ENCODE measurements around the gene C10orf90. TPM values are rescaled to one million over a fixed set of nuclear protein-coding genes. Genes with fewer than 3 reads are reported as not detected.
"Not testable (repeated sequence)": the region's sequence is repeated elsewhere in the genome, so short reads cannot be mapped to it uniquely, and the experiment has no call there.

The C10orf90 gene
- total and polyA plus RNA-seq, 4 donors = not detected

DNA sequence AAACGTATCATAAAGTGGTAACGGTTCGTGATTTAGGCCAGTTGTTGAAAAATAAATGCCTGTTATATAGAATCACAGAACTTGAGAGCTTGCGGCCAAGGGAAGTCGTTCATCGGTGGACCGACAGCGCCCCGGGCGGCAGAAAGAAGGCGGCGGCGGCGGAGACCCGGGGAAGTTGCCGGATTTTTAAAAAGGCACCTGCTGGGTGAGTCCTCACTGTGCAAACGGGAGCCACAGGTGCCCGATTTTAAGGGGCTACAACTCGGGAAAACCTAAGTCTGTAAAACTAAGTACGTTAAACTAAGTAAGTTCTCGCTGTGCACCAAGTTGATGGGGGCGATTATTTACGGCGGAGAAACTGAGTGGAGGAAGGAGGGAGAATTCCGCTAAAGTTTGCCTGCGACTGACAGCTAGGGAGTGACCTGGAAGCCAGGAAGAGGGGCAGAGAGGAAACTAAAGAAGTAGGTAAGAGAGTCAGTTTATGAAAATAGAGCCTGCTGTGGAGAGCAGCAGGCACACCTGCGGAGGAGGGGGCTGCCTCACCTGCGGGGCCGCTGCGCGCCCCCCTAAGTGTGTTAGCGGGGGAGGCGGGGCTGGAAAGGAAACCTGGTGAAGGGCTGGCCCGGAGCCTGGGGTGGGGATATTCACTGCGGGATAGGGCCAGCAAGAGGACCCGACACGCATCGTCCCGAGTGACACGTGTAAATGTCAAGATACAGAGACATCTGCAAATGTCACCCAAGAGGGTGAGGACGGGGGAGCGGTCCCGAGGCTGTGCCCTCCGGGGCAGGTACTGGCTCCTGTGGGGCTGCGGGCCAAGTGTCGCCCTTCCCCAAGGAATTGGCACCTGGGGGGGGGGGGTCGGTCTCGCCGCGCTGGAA lies 283.2 kb downstream of the C10orf90 start:
- peaks cover 0 to 54% (median 5%) of the 10 kb centered on the region in 5 donors for H3K4me1 ChIP-seq (ENCODE audit: control insufficient read depth in 5 of 5, insufficient read depth in 5 of 5, low read length in 5 of 5)
- H3K36me3 ChIP-seq (ENCODE audit: control insufficient read depth in 4 of 4, insufficient read depth in 4 of 4, low read length in 4 of 4) = no peaks in the 10 kb centered on the region
- peaks cover 0 to 8% (median 0%) of the 10 kb centered on the region in 3 donors for H3K27me3 ChIP-seq (ENCODE audit: control insufficient read depth in 3 of 3, insufficient read depth in 3 of 3, low read length in 2 of 3)
- ATAC-seq (ENCODE audit: insufficient read depth, low FRiP score) (no peak), DNase-seq (peak; percentile 80 to 83 (median 83))
- TF ChIP-seq, protein P1, sequence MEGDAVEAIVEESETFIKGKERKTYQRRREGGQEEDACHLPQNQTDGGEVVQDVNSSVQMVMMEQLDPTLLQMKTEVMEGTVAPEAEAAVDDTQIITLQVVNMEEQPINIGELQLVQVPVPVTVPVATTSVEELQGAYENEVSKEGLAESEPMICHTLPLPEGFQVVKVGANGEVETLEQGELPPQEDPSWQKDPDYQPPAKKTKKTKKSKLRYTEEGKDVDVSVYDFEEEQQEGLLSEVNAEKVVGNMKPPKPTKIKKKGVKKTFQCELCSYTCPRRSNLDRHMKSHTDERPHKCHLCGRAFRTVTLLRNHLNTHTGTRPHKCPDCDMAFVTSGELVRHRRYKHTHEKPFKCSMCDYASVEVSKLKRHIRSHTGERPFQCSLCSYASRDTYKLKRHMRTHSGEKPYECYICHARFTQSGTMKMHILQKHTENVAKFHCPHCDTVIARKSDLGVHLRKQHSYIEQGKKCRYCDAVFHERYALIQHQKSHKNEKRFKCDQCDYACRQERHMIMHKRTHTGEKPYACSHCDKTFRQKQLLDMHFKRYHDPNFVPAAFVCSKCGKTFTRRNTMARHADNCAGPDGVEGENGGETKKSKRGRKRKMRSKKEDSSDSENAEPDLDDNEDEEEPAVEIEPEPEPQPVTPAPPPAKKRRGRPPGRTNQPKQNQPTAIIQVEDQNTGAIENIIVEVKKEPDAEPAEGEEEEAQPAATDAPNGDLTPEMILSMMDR (IDR thresholded peaks at IDR 0.05; ENCODE audit: control extremely low read depth, extremely low read depth) = peak; percentile 29
- peak overlapping the region in 1 of 2 donors; percentile 47 for H3K9ac ChIP-seq (ENCODE audit: insufficient read depth in 1 of 2, low read length in 2 of 2)
- H3K27ac ChIP-seq (ENCODE audit: low read depth in 1 of 2, low read length in 1 of 2) = no peak overlapping the region
- H3K9me3 ChIP-seq (ENCODE audit: control insufficient read depth in 4 of 4, insufficient read depth in 3 of 4, low read length in 3 of 4) = peaks cover 0 to 3% (median 1%) of the 10 kb centered on the region in 4 donors
- 2% methylated on average over 47 to 50 of the region's 50 CpGs for whole genome bisulfite sequencing, 2 donors
- H3K4me3 ChIP-seq = no peak overlapping the region

DNA sequence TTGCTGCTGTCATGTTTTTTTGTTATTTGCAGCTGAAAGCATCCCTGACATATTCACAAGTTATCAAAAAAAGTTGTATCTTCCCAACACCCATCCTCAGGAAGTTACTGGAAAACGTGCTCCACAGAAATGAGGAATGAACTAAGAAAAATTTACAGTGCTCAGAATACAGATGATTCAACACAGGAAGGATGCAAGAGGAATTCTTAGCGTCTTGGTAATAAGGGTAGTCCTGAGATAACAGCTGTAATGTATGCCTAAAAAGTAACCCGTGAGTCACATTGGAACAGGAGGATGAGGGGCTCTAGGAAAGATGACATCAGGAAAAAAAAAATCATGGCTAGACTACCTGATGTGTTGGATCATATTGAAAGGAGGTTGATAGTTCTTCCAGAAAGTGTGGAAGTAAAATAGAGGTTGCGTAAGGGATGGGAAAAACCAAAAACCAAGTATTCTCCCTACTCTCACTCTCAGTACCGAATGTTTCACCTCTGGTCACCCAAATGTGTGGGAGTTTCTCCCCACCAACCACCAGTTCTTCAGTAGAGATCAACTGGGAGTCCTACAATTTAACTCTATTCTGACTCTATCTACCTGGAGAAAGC lies 286.1 kb downstream of the C10orf90 start:
- ATAC-seq (ENCODE audit: insufficient read depth, low FRiP score) (no peak), DNase-seq (no peak)

DNA sequence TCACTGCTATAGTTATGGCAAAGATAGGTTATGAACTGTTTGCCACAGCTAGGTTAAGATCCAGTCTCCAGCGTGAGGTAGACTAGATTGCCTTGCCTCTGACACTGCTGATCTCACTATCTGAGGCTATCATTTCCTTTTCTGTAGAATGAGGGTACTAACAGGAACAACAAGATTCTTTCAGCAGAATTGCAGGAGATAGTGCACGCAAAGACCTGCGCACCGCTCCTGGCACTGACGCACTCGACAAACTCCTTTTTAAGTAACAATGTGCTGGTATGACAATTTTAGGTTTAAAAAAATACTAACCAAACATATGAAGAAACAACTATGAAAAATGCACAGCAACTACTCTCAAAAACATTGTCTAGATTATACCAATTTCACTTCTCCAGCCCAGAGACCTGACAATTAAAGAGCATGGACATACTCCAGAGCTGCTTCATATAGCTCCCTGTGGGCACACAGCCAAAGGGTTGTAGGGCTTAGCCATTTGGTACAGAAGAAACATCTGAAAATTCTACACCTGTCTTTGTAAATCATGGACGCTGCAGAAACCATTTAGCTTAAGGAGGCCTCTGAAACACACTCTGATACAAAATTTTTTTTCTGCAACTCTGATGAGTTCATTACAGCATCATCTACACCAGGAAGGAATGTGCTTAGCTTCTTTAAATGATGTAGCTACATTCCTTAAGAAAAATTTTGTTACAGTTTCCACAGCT lies 290.0 kb downstream of the C10orf90 start:
- TF ChIP-seq, protein P1 (IDR thresholded peaks at IDR 0.05; ENCODE audit: control extremely low read depth, extremely low read depth) = no peak
- H3K9ac ChIP-seq (ENCODE audit: insufficient read depth in 1 of 2, low read length in 2 of 2) = no peak overlapping the region
- H3K4me1 ChIP-seq (ENCODE audit: control insufficient read depth in 5 of 5, insufficient read depth in 5 of 5, low read length in 5 of 5) = no peaks in the 10 kb centered on the region
- WGBS, 2 donors = 87 to 91% methylated on average over 7 of the region's 7 CpGs
- no peak overlapping the region for H3K27ac ChIP-seq (ENCODE audit: low read depth in 1 of 2, low read length in 1 of 2)
- H3K27me3 ChIP-seq (ENCODE audit: control insufficient read depth in 3 of 3, insufficient read depth in 3 of 3, low read length in 2 of 3) = no peaks in the 10 kb centered on the region
- H3K9me3 ChIP-seq (ENCODE audit: control insufficient read depth in 4 of 4, insufficient read depth in 3 of 4, low read length in 3 of 4) = peaks cover 0 to 4% (median 2%) of the 10 kb centered on the region in 4 donors
- DNase-seq (no peak), ATAC-seq (ENCODE audit: insufficient read depth, low FRiP score) (no peak)
- no peak overlapping the region for H3K4me3 ChIP-seq
- no peaks in the 10 kb centered on the region for H3K36me3 ChIP-seq (ENCODE audit: control insufficient read depth in 4 of 4, insufficient read depth in 4 of 4, low read length in 4 of 4)

More for the DNA sequence above, 286.1 kb downstream of the C10orf90 start:
- Histone ChIP-seq H3K9ac (ENCODE audit: insufficient read depth in 1 of 2, low read length in 2 of 2) (no peak overlapping the region), H3K27me3 (ENCODE audit: control insufficient read depth in 3 of 3, insufficient read depth in 3 of 3, low read length in 2 of 3) (peaks cover 0 to 5% (median 0%) of the 10 kb centered on the region in 3 donors), H3K36me3 (ENCODE audit: control insufficient read depth in 4 of 4, insufficient read depth in 4 of 4, low read length in 4 of 4) (no peaks in the 10 kb centered on the region), H3K9me3 (ENCODE audit: control insufficient read depth in 4 of 4, insufficient read depth in 3 of 4, low read length in 3 of 4) (peaks cover 0 to 3% (median 1%) of the 10 kb centered on the region in 4 donors), H3K4me1 (ENCODE audit: control insufficient read depth in 5 of 5, insufficient read depth in 5 of 5, low read length in 5 of 5) (peaks cover 0 to 27% (median 0%) of the 10 kb centered on the region in 5 donors), H3K27ac (ENCODE audit: low read depth in 1 of 2, low read length in 1 of 2) (no peak overlapping the region), H3K4me3 (no peak overlapping the region)
- TF ChIP-seq, protein P1 (IDR thresholded peaks at IDR 0.05; ENCODE audit: control extremely low read depth, extremely low read depth) = no peak
- WGBS, 2 donors = 82 to 85% methylated on average over 5 of the region's 5 CpGs

DNA sequence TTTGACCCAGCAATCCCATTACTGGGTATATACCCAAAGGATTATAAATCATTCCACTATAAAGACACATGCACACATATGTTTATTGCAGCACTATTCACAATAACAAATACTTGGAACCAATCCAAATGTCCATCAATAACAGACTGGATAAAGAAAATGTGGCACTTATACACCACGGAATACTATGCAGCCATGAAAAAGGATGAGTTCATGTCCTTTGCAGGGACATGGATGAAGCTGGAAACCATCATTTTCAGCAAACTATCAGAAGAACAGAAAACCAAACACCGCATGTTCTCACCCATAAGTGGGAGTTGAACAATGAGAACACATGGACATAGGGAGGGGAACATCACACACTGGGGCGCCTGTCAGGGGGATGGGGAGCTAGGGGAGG lies 291.3 kb downstream of the C10orf90 start:
- DNase-seq; ATAC-seq (ENCODE audit: insufficient read depth, low FRiP score); H3K9ac ChIP-seq (ENCODE audit: insufficient read depth in 1 of 2, low read length in 2 of 2); H3K4me3 ChIP-seq; H3K4me1 ChIP-seq (ENCODE audit: control insufficient read depth in 5 of 5, insufficient read depth in 5 of 5, low read length in 5 of 5); H3K9me3 ChIP-seq (ENCODE audit: control insufficient read depth in 4 of 4, insufficient read depth in 3 of 4, low read length in 3 of 4); H3K36me3 ChIP-seq (ENCODE audit: control insufficient read depth in 4 of 4, insufficient read depth in 4 of 4, low read length in 4 of 4); H3K27me3 ChIP-seq (ENCODE audit: control insufficient read depth in 3 of 3, insufficient read depth in 3 of 3, low read length in 2 of 3); H3K27ac ChIP-seq (ENCODE audit: low read depth in 1 of 2, low read length in 1 of 2): not testable (repeated sequence)
- 87 to 96% methylated on average over 3 of the region's 3 CpGs for WGBS, 2 donors

All from lung (tissue), 12 donors.